Occipital lobe (tissue), 2 donors: ENCODE results near the gene CACNA2D1. TPM values are rescaled to one million over a fixed set of nuclear protein-coding genes. Genes with fewer than 3 reads are reported as not detected.
"Not testable (repeated sequence)": the region's sequence is repeated elsewhere in the genome, so short reads cannot be mapped to it uniquely, and the experiment has no call there.

Experiments used
- DNase-seq: peaks from one replicate; lab custom pipeline; 2025; lab: John Stamatoyannopoulos, UW
- total RNA-seq: library from RNA; depleted of rRNA; stranded (reverse); fragments of >200 nt; gene quantifications from one replicate; pipeline ENCODE4 v1.2.3, GENCODE V29; 2014

The CACNA2D1 gene
- total RNA-seq, 1 donor from 2014 or later, result 149 TPM

DNA sequence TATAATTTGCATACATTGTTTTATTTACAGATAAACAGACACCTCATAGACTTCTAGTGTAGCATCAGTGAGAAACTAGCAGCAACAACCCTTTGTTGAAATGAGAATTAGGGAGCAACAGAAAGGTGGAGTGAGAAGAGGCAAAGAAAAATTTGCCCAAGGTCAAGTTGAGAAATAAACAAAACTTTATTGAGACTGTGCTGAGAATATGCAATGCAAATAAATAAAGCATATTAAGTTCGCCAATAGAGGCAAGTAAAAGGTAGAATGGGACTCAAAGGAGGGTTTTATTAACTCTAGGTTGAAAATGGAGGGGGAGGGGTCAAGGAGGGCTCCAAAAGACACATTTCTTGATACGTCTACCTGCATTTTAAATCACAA lies 49.7 kb downstream of the CACNA2D1 start:
- DNase-seq, result no peak

DNA sequence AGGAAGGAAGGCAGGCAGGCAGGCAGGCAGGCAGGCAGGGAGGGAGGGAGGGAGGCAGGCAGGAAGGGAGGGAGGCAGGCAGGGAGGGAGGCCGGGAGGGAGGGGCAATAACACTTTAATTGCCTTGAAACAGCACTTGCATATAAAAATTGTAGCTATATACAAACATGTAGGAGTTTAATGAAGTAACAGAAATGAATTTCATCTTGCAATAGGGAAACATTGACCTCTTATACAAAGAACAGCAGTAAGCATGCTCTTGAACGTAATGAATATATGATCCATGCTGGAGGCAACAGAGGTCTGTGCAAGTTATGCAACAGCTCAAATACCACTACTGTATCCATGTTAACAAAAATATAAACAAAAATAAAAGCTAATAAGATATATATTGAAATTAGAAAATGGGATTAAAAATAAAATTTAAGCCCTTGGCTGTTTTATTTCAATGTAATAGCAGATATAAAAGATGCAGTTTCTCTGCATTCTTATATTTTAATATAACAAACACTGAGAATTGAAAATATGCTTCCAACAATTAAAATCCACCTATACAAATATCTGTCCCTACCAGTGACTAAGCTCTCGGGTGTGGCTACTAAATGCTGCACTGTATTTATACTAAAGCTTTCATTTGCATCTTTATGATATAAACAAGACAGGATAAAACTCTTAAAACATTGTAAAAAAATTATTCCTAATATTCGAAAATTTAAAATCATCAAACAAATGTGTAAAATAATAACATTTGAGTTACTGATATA lies 50.3 kb downstream of the CACNA2D1 start:
- no peak for DNase-seq

DNA sequence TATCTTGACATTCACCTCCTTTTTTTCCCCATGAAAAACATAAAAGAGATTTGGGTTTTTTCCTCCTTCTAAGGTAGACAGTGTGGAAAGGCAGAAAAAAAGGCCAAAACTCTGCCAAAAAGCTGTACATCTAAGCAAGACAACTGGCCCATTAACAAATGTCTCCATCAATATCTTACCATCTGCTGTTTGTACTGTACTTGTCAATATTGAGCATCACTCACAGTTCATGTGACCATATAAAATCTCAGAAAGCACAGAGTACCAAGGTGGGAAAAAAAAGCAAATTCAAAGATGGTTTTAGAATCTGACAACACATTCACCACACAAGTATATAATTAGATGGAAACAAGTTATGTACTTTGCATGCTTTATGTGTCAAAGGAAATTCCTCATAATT lies 52.6 kb downstream of the CACNA2D1 start:
- DNase-seq, result no peak

DNA sequence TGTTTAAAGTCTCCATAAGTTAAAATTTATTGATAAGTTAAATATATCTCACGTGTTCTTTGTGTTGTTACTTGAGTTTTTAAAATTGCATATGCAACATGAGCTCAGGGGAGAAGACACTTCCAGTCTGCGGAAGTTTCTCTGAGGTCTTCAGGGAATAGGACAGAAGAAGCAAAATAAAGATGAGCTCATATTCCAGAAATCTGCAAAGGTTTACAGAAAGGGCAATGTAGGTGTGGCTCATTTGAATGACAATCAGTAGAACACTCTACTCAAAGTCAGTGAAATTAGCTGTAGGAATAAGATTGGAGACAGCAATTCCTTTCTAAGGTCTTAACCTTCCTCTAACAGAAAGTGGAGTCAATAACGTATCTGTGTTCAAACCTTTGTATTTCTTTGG lies 53.7 kb downstream of the CACNA2D1 start:
- DNase-seq, result no peak

DNA sequence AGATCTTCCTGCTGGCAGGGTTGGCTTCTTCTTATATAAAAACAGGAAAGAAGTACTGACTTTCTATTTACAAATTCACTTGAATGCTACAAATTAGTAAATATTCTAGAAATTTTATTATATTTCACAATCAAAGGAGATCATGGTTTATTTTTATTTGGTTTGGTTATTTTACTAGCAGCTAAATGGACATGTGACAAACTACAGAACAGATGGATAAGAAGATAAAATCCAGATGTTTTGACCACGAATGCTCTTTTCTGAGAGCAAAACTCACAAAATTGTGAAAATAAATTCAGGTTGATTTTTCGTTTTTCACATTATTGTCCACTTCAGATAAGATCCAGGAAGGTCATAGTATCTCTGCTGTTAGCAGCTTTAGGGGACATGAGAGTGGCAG lies 55.4 kb downstream of the CACNA2D1 start:
- DNase-seq, result no peak

DNA sequence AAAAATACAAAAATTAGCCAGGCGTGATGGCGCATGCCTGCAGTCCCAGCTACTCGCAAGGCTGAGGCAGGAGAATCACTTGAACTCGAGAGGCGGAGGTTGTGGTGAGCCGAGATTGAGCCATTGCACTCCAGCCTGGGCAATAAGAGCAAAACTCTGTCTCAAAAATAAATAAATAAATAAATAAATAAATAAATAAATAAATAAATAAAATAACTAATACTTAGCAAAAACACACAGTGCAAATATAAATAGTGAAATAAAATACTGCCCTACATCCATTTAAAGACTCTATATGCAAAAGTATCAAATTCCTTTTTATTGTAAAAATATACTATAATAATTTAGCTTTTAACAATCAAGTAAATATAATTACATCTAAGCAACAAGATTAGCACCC lies 57.0 kb downstream of the CACNA2D1 start:
- DNase-seq, result not testable (repeated sequence)

DNA sequence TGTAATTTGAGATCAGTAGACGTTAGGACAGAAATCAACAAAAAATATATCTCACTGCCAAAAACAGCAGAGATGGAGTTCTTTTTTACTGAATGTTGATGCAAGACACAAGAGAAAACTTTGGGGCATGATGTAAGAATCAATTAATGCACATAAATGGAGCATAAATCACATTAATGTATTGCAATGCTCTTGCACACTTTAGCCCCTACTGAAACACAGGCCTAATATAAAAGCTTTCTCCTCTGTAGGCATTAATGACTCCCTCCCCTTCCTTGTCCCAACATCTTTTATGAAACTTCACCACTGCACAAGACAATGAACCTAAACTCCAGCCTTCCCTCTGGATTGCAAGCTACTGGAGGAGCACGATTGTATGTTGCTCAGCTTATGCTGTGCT lies 58.8 kb downstream of the CACNA2D1 start:
- DNase-seq, result no peak

DNA sequence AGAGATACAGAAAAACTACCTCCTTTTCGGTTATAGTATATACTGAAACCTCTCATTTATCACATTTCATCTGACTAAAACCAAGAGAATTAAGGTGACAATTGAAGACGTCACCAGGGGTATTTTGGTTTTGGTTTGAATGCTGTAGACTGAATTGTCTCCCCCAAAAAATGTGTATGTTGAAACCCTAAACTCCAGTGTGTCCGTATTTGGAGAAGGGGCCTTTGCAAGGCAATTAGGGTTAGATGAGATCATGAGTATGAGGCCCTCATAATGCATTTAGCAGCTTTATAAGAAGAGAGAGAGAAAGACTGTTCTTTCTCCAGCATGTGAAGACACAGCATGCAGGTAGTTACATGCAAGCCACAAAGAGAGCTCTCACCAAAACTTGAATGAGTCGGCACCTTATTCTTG lies 59.5 kb downstream of the CACNA2D1 start:
- no peak for DNase-seq

DNA sequence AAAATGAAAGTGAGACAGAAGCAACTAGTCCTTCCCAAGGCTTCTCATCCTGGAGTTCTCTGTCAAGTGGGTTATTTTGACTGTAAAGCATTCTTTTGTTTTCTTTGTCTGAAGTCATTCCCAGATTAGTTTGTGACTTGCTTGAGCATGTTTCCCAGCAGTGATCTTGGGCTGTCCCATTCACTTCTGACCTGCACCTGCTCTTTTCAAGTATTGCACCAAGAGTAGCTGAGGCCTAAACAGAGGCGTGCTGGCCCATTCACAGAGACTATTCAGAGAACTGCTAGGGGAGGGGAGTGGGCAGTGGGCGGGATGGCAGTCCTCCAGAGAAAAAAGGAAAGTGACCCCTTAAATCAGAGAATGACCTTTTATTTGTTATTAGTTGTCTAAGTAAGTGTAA lies 61.3 kb downstream of the CACNA2D1 start:
- DNase-seq, result no peak

DNA sequence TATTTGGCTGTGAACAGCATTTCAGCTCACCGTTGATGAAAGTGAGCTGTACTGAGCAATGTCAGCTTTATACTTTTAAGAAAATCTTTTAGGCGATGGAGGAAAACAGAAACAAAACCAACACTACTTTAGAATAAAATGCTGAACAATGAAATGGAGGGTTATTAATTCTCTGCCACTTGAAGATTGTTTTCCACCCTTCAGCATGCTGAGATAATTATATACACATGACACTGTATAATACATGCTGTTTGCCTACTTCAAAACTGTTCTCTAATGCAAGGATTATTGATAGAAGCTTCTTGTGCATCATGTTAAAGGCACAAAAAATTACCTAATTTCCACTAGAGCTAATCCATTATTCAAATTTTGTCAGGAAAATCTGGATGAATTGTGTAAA lies 66.8 kb downstream of the CACNA2D1 start:
- no peak for DNase-seq

DNA sequence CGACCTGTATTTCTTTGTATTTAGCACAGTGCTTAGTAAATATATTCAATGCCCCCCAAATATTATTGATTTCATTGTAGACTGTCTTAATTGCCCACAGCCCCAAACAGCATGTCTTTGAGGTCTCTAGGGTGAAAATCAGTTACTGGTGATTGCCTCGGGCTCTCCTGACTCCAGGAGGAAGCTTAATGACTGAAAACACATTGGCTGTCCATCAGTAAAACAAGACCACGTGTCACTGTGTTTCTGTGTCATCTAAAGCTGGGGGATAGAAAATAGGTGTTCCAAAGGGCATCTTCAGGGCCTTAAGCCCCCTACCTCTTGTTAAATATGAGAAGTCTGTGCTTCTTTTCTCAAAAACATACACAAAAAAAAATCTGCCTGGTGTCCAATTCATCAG lies 67.9 kb downstream of the CACNA2D1 start:
- no peak for DNase-seq

DNA sequence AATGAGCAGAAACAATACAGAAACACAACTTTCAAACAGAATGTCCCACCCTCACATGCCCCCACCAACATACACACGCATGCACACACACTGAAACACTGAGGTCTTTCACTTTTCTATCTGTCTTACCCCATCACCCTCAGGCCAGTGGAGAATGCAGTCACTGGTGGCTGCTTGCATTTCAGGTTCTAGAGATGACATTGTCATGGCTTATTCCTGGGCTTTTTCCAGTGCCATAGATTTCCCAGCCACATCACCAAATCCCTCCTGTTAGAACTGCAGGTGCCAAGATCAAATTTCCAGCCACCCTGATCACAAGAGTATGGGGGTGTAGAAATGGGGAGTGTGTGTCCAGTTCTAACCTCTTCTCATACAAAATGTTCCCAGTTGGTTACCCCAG lies 68.4 kb downstream of the CACNA2D1 start:
- DNase-seq, result no peak

DNA sequence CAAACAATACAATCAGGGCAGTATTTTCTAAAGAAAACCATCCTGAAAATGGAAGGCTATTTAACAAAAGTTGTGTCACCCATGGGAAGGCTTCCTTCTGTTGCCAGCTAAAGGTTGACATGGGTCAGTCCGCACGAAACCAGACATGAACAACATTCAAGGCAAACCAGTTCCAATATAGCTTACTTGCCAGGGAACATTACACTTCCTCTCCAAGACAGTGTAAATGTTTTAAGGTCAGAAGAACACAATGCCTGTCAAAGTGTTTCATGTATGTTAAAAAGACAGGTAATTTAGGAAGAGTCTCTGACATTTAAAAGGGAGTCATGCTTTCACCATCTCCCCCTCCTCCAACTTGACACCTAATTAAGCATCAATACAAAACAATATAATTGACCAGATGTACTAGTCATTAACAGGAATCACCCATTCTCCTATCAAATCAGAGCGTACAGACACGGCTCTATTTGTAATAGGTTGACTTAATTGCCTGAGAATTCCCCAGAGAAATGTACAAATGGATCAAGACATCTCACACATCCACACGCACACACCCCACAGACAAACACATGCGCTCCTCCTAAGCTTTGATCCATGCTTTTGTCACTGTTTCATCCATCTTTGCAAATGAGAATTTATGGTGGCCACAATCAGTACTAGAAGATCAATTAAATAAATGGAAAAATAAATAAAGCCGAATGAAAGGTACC lies 69.5 kb downstream of the CACNA2D1 start:
- no peak for DNase-seq

DNA sequence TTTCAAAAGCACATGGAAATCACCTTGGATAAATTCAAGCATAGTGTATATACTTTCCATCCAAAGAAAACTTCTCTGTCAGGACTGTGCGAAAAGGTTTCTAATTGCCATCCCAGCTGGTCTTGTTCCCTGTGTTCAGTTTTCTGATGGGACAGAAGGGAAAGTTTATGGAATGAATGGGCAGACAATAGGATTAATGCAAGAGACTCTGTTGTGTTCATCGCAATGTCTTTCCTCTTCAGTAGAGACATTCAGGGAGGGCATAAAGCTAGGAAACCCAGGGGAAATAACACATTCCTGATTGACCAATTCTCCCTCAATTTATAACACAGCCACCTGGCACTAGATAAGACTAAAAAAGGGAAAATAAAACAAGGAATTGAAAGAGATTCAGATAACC lies 78.9 kb downstream of the CACNA2D1 start:
- DNase-seq, result no peak

DNA sequence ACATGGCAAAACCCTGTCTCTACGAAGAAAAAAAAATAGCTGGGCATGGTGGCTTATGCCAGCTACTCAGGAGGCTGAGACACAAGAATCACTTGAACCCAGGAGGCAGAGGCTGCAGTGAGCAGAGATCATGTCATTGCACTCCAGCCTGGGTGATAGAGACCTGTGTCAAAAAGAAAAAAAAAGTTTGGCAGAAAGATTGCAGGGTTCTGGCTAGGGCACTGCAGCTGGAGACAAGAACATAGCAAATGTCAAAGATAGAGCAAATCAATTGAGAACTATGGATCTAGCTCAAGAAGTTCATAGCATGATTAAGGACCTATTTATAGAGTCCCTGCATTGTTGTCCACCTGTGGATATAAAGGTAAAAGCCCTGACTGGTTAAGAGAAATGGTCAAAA lies 79.5 kb downstream of the CACNA2D1 start:
- no peak for DNase-seq

DNA sequence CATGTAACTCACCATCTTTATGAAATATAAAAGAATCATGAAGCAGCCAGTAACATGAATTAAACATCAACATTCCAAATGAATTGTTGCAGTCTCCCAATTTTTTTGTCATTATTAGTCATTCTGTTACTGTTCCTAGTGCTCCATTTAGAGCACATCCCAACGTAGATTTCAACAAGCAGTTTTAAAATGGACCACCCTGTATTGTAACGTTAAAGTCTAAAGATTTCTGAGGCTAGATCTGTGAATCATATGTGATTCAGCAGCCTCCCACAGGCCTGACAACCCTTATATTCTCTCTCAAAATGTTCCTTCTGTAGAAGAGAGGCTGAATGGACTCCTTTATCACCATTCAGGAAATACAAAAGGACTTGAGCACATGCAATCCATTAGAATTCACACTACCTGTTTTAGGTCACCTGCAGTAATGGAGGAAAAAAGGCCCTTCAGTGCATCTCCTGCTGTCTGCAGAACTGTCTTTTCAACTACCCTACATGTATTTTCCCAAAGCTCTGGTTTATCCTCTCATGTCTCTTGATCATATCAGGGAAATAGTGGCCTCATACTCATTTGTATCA lies 81.4 kb downstream of the CACNA2D1 start:
- DNase-seq, result no peak

DNA sequence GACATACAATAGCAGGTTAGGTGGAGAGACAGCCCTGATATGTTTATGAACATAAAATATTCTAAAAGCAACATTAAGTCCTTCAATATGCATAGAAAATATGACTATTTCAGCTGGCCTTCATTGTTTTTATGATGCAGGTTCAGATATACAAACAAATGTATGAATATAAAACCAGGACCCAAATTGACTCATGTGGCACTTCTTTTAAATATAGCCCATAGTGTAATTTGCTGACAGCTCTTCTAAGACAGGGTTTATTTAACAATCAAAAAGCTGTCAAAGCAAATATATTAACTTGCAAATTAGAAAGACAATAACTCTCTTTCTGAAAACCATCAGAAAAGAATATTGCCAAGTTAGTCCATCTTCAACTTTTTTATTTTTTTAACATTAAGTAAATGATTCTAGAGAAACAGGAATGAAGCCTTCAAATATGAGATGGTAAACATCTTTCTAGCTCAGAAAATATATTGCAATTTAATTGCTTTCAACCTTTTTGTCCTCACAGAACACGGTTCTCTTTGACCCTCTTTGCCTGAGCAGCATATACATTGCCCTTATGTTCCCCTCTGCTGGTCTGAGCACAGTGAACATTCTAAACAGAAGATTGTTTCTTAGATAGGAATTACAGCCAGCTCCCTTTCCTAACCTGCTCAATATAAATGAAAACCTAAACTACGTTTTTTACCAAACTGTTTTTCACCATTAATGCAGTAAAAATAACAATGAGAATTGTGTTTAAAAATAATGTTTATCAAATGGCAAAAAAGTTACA lies 82.8 kb downstream of the CACNA2D1 start:
- DNase-seq, result no peak

DNA sequence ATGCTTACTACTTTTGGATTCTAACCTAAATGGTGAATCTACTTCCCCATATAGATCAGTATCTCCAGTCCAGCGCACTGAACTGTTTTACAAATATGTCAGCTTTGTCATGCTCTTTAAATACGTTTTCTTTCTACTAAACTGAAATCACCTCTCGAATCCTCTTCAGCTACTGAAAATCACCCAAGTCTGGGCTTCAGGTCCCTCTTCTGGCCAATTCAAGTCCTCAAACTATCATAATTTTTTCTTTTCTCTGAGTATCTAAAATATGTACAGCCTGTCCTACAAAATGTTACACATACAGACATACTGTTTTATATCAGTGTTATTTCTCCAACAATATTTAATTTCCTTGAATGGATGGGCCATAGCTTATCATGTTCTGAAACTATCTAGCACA lies 84.2 kb downstream of the CACNA2D1 start:
- no peak for DNase-seq

DNA sequence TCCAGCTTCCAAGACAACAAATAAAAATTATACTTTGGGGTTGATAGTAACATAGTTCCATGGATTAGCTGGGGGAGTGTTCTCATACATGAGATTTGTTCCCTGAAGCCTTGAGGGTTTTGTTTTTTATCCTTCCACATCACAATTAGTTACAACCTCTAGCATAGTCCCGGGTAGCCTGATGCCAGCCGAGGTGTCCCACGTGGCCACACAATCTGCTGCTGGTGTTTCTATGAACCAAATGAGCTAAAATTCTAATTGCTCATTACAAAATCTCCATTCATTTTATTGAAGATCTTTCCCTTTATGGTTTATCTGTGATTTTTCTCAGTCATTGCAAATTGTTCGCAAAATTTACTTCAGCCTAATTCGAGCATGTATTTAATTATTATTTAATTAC lies 84.7 kb downstream of the CACNA2D1 start:
- DNase-seq, result no peak

DNA sequence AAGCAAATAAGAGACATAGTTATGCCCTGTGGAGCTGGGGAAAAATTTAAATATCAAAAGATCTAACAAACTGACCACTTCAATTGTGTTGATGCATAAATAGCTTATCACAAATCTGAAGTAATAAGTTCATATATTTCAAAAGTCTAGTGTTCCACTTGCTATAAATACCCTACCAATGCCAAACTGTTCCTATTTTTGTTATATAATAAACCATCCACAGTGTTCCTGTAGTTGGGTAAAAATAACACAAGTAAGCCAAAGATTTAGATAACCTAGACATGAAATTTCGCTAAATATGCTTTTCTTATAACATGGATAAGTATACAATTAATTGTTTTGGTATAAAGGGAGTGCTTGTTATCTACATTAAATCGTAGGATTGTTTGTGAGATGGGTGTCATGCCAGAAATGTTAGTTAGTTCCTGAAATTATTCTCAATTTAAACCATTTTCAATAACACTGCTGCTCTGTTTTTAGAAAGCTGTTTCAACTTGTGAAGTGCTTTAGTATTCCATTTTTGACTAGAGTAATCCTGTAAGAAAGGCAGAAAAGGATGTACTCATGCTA lies 85.5 kb downstream of the CACNA2D1 start:
- DNase-seq, result no peak

DNA sequence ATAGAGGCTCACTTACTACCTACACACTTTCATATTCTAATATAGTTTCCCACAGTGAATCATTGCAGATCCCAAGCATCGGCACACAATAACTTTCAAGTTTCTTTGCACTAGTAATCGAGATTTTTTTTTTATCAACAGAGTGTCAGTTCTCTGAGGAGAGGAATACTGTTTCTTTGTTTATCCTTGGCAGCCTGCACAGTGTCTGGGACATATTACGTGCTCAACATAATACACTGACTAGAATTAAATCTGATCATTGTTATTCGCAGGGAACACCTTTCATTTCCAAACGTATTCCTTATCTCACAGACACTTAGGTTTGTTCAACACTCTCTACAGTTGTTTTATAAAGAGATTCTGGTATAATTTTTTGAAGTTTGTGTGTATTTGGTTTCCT lies 95.3 kb downstream of the CACNA2D1 start:
- DNase-seq, result no peak

DNA sequence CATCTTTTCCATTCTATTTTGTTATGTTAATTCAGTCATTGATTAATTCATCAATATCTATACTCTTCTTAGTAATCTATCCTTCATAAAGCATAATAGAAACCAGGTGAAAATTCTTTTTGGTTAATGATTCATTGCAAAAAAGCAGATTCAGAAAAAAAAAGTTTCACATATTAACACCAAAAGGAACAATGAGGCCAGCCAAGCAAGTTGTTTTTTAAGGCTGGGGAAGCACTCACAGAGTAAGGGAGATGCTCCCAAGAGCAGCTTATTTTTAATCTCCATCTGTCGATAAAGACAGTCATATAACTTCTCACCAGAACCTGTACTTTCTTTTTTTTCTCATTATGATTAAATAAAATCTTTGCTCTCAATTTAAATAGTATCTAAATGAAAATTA lies 95.8 kb downstream of the CACNA2D1 start:
- no peak for DNase-seq
